NB4 (cell line): ENCODE data around the gene ADAT1.

Experiments
- DNase-seq: peaks from one replicate; pipeline ENCODE4 v3.0.0; 2010; ENCODE audit warnings: low read depth
- H3K4me3 ChIP-seq: one replicate; pipeline ENCODE4 v1.5.1; 2011; ENCODE audit warnings: mild to moderate bottlenecking, low read depth, low read length, moderate library complexity
- CTCF ChIP-seq: IDR thresholded peaks from one replicate; pipeline ENCODE4 v1.5.1; 2012; ENCODE audit warnings: low read depth, low read length
- MAX ChIP-seq: IDR thresholded peaks from 2 replicates; pipeline ENCODE4 v1.6.1; 2011; ENCODE audit warnings: low read depth, low read length
- MYC ChIP-seq: IDR thresholded peaks from 2 replicates; pipeline ENCODE4 v1.6.1; 2011; ENCODE audit warnings: low read depth, low read length
- POLR2A ChIP-seq: IDR thresholded peaks from 2 replicates; pipeline ENCODE4 v1.6.1; 2011; ENCODE audit warnings: mild to moderate bottlenecking; ENCODE audit not compliant: insufficient read length; ENCODE audit errors: extremely low read depth

ADAT1 gene

GRCh38 chr16:75616521-75617010, 6.5 kb downstream of the ADAT1 start:
- no peak for TF ChIP-seq MYC
- TF ChIP-seq MAX, result no peak
- no peak for TF ChIP-seq CTCF
- TF ChIP-seq POLR2A, result no peak
- H3K4me3 ChIP-seq, result no peak overlapping the region
- DNase-seq, result no peak

DNA sequence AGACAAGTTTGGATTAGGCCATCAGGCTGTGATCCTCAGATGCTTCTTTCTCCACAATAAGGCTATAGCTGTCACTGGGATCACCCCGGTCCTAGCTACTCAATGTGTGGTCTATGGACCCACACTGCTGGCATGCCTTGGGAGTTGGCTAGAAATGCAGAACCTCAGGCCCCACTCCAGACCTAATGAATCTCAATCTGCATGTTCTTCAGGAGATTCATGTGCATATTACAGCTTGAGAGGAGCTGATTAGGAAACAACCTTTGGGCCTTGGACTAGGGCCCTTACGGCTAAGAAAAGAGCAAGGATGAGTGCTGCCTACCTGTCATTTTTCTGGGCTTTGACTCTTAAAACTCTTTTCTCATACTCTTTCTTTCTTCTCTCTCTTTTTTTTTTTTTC, 7.5 kb downstream of the ADAT1 start:
- TF ChIP-seq CTCF (no peak), POLR2A (no peak), MAX (no peak)
- H3K4me3 ChIP-seq, result no peak overlapping the region

DNA sequence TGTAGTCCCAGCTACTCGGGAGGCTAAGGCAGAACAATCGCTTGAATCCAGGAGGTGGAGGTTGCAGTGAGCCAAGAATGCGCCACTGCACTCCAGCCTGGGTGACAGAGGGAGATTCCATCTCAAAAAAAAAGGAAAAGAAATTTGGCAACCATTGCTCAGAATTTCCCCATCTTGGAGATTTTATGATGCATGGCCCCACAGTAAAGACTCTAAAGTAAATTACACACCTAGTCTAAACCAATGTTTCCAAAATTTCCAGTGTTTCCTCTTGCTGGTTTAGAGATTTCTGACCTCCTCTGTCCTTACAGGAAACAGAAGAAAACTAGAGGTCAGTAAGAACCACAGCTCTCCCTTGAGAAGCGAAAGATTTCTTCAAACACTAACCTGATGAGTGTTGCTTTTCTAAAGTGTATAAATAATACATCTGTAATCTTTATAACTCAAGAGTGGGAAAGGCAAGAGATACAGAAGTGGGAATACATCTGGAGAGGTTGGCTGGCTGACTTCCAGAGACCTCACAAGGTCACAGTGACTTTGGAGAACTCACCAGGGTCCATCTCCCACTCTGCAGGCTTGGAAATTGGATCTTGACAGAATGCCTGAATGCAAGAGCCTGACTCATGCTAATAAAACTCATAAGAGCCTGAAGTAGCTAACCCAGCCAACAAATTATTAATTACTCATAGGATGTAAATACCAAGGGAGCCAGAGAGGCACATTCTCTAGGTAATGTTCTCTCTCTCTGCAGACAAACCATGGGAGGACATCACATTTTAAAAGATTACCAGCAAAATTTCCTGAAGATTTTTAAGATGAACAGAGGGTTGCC, 8.8 kb downstream of the ADAT1 start:
- no peak for DNase-seq
- no peak for TF ChIP-seq MAX
- TF ChIP-seq CTCF, result no peak
- TF ChIP-seq MYC, result no peak
- H3K4me3 ChIP-seq, result no peak overlapping the region

More for the DNA sequence above, 7.5 kb downstream of the ADAT1 start:
- DNase-seq, result no peak

GRCh38 chr16:75606507-75606906, 16.6 kb downstream of the ADAT1 start:
- no peak for DNase-seq
- H3K4me3 ChIP-seq, result no peak overlapping the region
- no peak for TF ChIP-seq MAX
- TF ChIP-seq POLR2A, result no peak

GRCh38 chr16:75603241-75603640, 19.8 kb downstream of the ADAT1 start:
- no peak for DNase-seq
- H3K4me3 ChIP-seq, result no peak overlapping the region
- TF ChIP-seq CTCF (no peak), MAX (no peak), POLR2A (no peak), MYC (no peak)

DNA sequence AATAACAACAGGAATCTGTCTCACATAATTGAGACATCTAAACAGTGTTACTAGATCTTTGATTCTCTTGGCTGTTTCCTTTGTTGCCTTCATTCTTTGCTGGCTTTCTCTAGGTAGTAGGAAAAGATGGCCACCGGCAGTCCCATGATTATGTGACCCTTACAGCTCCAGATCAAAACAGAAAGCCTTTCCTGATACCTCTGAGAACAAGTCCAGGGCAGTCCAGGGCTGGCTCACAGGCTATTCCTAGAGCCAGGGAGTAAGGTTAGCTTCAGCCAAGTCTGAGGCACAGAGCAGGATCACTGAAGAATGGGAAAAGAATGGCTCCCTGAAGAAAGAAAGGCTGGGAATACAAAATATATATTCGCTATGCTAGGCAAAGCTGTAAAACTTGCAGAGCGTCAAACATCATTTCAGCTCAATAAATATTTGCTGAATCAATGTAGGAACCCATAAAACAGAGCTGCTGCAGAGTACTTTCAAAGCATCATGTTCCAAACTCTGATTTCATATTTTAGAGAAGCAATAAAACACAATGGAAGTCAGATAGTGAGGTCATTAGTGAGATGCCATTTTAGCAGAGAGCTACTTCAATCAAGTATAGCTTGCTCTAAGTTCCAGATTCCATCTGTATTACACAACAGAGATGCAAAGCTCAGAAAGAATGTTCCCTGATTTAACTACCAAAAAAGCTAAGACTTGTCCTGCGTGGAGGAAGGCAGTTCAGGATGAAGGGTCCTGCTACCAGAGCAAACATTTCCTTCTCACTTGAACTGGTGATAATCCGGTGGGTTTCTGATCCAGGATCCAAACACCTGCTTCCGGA, 23.4 kb downstream of the ADAT1 start:
- no peak for DNase-seq
- no peak overlapping the region for H3K4me3 ChIP-seq
- TF ChIP-seq POLR2A (no peak), MAX (no peak), CTCF (no peak), MYC (no peak)
